HepG2 (cell line): ENCODE data around the gene ZNF429.

Experiments
- CEBPB ChIP-seq: IDR thresholded peaks from 2 replicates; pipeline ENCODE4 v1.6.1; 2011; ENCODE audit warnings: low read depth, low read length, improper control_type of control experiment, borderline replicate concordance
- ELF4 ChIP-seq: sonication (generic); formaldehyde crosslinking; IDR thresholded peaks from 2 replicates; pipeline ENCODE4 v1.5.0; 2020; ENCODE audit warnings: missing genetic modification reagents, mild to moderate bottlenecking, moderate library complexity, borderline replicate concordance
- THAP11 ChIP-seq: IDR thresholded peaks from 2 replicates; pipeline ENCODE4 v1.6.1; 2016; ENCODE audit warnings: missing biosample characterization, missing genetic modification reagents
- YY1 ChIP-seq: IDR thresholded peaks from 2 replicates; pipeline ENCODE4 v1.6.1; 2011; ENCODE audit warnings: low read length, low read depth, moderate library complexity, mild to moderate bottlenecking; ENCODE audit not compliant: insufficient read depth, insufficient replicate concordance
- ZNF558 ChIP-seq: sonication (generic); formaldehyde crosslinking; IDR thresholded peaks from 2 replicates; pipeline ENCODE4 v1.9.0; 2022; ENCODE audit warnings: mild to moderate bottlenecking, missing genetic modification reagents, borderline replicate concordance
- TF ChIP-seq, protein P1 (sequence below): sonication (generic); formaldehyde crosslinking; IDR thresholded peaks from 2 replicates; pipeline ENCODE4 v1.5.0; 2020; ENCODE audit warnings: mild to moderate bottlenecking, missing genetic modification reagents, moderate library complexity

GRCh38 chr19:21581646-21582240 lies 76.3 kb downstream of the ZNF429 start:
- TF ChIP-seq CEBPB, result no peak
- no peak for TF ChIP-seq THAP11
- TF ChIP-seq YY1, result no peak
- TF ChIP-seq ZNF558, result no peak
- no peak for TF ChIP-seq ELF4
- TF ChIP-seq, protein P1, sequence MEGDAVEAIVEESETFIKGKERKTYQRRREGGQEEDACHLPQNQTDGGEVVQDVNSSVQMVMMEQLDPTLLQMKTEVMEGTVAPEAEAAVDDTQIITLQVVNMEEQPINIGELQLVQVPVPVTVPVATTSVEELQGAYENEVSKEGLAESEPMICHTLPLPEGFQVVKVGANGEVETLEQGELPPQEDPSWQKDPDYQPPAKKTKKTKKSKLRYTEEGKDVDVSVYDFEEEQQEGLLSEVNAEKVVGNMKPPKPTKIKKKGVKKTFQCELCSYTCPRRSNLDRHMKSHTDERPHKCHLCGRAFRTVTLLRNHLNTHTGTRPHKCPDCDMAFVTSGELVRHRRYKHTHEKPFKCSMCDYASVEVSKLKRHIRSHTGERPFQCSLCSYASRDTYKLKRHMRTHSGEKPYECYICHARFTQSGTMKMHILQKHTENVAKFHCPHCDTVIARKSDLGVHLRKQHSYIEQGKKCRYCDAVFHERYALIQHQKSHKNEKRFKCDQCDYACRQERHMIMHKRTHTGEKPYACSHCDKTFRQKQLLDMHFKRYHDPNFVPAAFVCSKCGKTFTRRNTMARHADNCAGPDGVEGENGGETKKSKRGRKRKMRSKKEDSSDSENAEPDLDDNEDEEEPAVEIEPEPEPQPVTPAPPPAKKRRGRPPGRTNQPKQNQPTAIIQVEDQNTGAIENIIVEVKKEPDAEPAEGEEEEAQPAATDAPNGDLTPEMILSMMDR (CRISPR knock-in tag), result no peak
